Activated CD4-positive, CD25-positive, alpha-beta regulatory T cell treated with anti-CD3 and anti-CD28 coated beads, Interleukin-2, amount 50 U/mL, for 24 hours (primary cell): ENCODE results near the gene ODF2.
"Not testable (repeated sequence)": the region's sequence is repeated elsewhere in the genome, so short reads cannot be mapped to it uniquely, and the experiment has no call there.

Source experiments
- ATAC-seq, 2 donors: fragments of 150-1000 bp; cut with Tn5 transposase; one replicate each; pipeline ENCODE4 v1.10.0; 2021; ENCODE audit warnings: mild to moderate bottlenecking in 1 of 2, moderate library complexity in 1 of 2

Gene ODF2

DNA sequence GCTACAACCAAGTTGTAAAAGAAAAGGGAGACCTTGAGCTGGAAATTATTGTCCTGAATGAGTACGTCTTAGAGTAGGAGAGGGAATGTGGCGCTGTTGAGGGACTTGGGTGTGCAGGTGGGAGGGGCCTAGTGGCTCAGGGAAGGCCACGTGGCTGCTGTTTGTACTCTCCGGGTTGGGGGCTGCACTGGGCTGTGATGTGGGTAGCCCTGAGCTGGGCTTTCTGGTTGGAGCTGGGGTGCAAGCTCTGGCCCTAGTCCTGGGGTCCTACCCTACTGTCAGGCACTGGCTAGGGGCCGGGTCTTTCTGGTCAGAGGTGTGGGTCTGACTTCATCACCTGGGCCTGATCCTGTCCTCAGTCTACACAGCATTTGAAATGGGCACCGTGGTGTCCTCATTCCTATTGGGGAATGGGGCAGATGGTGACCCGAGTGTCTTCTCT, 29.6 kb downstream of the ODF2 start:
- ATAC-seq = no peak

DNA sequence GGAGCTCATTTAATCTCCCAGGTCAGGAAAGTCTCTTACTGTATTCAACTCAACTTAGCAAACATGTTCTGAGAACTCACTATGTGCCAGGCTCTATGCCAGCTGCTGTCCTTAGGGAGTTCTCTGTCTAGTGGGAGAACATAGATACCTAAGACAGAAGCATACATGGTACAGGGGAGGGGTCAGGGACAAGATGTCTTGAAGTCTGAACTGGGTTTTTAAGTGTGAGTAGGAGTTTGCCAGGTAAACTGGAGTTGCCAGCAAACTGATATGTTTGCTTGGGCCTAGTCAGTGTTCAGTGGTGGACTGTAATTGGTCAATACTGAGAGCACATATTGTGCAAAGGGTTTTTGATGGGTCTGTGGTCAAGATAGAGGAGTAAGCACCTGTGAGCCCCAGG, 30.4 kb downstream of the ODF2 start:
- no peak for ATAC-seq

DNA sequence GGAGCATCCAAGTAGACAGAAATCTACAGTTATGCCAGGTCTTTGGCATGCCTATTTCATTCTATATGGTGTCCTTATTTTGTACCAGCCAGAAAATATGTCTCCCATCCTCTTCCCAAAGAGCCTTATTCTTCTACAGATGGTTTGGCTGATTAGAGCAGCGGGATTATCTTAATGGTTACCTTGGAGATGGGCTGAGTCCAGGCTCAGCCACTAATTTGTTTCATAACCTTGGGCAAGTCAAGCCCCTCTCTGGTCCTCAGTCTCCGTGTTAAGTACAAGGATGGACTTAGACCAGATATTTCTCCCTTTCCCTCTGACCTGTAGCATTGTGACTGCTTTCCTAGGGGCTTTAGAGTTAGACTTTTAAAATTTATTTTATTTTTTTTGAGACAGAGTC, 37.6 kb downstream of the ODF2 start:
- no peak for ATAC-seq

DNA sequence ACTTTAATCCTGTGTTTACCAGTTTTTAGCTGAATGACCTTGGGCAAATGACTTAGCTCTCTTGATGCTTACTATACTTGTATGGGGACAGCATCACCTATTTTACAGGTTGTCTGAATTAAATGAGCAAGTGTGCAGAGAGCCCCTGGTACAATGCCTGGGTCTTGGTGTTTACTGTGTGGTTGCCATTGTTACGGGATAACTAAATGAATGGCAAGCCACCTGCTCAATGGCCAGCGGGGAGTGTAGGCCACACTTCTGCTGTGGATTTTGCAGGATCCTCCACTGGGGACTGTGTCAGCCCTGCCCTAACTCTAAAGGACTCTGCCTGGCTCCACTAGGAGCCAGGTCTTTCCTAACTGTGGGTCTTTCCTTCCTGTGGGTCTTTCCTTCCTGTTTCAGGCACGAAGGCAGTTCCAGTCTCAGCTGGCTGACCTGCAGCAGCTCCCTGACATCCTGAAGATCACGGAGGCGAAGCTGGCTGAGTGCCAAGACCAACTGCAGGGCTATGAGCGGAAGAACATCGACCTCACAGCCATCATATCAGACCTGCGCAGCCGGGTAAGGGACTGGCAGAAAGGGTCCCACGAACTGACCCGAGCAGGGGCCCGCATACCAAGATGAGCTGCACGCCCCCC, 38.4 kb downstream of the ODF2 start:
- ATAC-seq = no peak

DNA sequence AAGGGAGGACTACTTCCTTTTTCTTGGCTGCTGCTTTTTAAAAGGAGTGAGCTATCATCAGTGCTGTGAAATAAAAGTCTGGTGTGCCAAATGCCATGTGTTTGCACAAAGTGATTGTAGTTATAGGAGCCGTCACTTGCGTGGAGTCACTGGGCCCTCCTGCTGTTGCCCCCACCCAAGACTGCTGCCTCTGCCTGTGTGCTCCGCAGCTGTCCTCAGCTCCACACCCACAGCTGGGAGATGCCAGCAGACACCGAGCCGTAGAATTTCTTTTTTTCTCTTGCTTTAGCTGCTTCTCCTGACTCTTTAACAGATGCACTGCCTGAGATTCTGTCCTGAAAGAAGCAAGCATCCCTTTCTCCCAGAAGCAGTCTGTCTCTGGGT, 38.9 kb downstream of the ODF2 start:
- ATAC-seq = no peak

DNA sequence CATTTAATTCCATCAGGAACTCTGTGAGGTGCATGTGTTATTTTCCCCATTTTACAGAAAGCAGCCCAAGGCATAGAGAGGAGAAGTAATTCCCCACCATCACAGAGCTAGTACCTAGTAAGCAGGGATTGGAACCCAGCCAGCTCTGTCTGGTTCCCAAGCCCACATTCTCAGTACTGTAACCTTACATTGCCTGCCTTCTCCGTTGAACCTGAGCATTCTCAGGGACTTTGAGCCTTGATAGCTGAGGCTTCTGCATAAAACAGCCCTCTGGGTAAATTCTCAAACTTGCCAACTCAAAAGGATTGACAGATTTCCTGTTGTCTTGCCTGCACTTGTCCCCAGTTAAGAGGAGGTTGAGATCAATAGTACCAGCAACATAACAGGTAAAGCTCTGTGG, 39.5 kb downstream of the ODF2 start:
- no peak for ATAC-seq

DNA sequence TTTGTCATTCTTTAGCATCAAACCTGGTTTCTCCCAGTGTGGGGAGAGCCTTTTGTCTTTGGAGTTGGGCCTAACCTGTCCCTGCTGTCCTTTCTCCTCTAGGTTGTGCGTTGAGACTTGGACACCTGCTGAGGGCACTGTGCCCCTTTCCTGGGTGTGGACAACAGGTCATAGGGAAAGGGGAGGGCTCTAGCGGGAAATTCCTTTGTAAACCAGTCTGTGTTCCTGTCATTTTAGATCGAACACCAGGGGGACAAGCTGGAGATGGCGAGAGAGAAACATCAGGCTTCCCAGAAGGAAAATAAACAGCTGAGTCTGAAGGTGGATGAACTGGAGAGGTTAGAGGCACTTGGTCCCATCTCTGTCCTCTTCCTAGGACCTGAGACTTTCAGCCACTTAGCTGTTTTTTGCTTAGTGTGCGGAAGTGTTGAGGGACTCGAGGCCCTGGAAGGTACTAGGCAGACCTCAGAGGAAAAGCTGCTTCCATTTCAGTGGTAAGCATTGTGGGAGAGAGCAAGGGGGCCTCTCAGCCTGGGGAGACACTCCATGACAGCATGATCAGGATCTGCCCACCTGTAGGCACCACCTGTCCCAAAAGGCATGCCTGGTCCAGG, 40.1 kb downstream of the ODF2 start:
- ATAC-seq = no peak

DNA sequence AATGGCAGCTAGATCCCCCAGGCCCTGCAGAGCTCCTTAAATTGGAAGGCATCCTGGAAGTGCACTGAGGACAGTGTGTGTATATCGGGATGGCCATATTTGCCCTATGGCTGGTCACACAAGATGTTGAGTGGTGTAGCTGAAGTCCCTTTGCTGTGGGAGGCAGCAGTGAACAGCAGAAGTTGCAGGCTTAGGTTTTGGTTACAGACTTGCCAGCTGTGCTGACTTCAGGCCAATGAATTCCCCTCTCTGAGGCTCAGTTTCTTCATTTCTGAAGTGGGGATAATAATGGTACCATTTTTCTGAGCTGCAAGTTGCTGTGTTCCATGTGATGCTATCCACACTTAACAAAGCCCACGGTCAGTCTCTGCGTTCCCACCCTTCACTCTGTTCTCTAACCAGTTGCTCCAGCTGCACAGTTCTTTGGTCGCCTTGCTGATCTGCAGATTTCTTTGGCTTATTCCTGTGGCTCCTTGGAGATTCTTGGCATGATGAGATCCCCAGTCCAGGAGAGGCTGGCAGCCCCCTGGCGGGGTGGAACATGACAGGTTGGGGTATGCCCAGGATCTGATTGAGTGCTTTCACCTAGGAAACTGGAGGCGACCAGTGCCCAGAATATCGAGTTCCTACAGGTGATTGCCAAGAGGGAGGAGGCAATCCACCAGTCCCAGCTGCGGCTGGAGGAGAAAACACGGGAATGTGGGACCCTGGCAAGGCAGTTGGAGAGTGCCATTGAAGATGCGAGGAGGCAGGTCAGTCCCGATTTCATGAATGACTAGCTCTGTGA, 42.2 kb downstream of the ODF2 start:
- ATAC-seq = no peak

DNA sequence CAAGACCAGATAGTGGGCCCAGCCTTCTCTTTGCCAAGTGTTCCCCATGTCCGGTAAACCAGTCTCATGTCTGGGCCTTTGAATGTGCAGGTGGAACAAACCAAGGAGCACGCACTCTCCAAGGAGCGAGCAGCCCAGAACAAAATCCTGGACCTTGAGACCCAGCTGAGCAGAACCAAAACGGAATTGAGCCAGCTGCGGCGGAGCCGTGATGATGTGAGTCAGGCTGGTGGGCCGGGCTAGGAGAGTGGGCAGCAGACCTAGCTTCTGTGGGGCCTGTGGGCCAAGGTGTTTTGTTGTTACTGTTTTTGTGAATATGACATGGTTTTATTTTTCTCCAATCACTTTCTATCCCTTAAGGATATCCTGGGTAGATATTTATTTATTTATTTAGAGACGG, 43.1 kb downstream of the ODF2 start:
- no peak for ATAC-seq

DNA sequence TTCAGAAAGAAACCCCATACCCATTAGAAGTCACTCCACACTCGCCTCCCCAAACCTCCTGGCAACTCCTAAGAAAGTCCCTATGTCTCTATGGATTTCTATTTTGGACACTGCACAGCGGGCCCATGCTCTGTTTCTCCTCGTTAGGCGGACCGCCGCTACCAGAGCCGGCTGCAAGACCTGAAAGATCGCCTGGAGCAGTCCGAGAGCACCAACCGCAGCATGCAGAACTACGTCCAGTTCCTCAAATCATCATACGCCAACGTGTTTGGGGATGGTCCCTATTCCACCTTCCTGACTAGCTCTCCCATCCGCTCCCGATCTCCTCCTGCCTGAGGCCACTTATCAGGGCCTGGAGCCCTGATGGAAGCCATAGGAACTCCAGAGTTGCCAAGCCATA, 44.1 kb downstream of the ODF2 start:
- ATAC-seq = no peak

DNA sequence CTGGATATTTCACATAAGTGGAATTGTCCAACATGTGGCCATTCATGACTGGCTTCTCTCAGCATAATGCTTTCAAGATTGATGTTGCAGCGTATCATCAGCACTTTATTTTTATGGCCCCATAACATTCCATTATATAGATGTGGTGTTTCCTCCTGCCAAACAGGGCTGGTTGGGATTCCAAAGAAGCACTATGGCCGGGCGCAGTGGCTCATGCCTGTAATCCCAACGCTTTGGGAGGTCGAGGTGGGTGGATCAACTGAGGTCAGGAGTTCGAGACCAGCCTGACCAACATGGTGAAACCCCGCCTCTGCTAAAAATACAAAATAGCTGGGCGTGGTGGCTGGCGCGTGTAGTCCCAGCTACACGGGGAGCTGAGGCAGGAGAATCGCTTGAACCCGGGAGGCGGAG, 47.6 kb downstream of the ODF2 start:
- ATAC-seq = not testable (repeated sequence)

DNA sequence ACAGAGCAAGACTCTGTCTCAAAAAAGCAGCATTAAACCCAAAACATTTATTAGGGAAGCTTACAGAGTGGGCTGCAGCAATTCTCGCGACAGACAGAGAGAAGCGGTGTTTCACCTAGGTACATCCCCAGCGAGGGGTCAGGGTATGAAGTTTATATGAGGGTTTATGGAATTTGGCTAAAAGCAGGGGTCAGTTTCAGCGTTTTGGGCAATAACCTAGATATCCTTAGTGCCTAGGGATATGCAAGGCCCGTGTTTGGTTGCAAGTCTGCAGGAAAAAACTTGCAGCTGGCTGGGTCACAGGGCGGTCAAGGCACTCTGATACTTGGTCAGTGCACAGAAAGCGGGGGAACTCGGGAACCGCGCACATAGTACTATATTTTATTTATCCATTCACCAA, 48.1 kb downstream of the ODF2 start:
- ATAC-seq = no peak

DNA sequence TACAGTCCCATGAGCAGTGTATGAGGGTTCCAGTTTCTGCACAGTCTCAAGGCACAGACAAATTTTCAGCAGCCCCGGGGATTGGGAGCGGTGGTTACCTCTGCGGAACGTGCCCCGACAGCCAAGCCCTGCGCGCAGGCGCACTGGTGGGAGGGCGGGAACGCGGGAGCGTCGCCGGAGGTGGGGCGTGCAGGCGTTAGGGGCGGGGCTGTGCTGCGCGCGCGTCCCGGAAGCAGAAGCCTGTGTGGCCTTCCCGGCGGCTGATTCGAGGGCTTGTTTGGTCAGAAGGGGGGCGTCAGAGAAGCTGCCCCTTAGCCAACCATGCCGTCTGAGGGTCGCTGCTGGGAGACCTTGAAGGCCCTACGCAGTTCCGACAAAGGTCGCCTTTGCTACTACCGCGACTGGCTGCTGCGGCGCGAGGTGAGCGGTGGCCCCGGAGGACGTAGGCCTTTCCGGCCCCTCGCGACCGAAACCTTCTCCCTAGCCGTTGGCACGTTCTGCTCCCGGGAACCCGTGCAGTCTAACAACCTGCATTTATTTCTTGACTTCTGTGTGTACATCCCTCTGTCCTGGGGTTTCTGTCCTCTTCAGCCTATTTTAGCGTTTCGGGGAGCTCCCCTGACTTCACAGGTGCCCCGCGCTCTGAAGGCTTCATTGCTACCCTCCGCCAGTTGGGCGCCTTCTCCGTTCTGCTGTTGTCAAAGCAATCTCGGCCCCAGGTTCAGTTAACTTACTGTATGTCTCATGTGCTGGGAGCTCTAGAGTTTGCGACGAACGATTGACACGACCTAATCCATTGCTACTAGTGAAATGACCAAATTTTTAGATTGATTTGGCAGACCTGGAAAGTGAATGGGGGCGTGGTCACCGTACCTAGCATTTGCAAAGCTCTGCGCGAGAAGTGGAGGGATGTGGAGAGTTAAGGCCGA, 48.9 kb downstream of the ODF2 start, which contains the start of gene GLE1:
TSS of gene GLE1 (plus strand) at position 235 of the 929 bp plus-strand sequence. CDS start at position 322, 87 bp downstream.
- peak; percentile 95 to 96 for ATAC-seq

DNA sequence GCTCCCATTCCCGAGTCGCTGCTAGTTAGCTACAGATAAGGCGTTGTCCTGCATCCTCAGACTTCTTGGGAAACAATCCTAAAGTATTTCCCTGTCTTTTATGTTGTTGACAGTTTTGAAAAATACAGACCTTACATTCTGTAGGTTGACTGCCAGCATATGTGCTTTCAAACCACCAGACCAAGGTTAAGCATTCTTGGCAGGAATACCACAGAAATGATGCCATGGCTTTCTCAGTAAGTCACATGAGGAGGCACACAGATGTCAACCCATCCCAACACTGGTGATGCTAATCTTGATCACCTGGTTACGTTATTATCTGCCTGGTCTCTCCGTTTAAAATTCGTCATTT, 49.6 kb downstream of the ODF2 start:
- no peak for ATAC-seq

DNA sequence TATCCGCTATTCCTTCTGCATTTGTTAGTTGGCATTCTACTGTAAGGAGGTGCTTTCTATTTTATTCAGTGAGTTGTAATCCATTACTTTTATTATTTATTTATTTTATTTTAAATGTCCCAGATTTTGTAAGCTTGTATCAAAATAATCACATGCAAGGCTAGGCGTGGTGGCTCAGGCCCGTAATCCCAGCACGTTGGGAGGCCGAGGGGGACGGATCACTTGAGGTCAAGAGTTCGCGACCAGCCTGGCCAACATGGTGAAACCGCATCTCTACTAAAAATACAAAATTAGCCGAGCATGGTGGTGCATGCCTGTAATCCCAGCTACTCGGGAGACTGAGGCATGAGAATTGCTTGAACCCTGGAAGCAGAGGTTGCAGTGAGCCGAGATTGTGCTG, 50.1 kb downstream of the ODF2 start:
- not testable (repeated sequence) for ATAC-seq

DNA sequence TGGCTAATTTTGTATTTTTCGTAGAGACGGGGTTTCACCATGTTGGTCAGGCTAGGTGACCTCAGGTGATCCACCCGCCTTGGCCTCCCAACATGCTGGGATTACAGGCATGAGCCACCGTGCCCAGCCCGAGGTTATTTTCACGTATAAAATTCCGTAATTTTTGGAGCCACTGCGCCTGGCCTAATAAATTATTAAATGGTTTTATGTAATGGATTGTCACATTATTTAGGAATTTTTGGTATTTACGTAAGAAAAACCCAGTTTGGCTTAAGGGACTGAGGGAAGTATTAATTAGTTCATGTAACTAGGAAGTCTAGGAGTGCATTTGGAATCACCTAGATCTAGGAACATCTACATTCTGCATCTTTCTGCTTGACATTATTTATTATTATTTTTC, 57.0 kb downstream of the ODF2 start:
- ATAC-seq = no peak

DNA sequence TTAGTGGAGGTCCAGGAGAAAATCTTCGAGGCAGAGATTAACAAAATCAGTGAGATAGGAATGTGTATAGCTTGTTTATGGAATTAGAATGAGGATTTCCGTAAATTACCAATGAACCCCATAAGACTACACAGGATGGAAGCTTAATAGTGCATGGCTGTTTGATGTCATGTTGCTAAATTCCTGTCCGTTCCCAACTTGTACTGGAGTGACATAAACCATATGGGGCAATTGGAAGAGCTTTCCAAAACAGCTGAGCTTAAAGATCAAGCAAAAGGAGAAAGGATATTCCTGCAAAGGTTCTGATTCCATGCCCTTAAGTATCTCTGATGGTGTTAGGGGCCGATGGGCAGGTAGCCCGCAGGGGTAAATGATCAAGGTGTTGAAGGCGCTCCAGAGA, 66.2 kb downstream of the ODF2 start:
- no peak for ATAC-seq

DNA sequence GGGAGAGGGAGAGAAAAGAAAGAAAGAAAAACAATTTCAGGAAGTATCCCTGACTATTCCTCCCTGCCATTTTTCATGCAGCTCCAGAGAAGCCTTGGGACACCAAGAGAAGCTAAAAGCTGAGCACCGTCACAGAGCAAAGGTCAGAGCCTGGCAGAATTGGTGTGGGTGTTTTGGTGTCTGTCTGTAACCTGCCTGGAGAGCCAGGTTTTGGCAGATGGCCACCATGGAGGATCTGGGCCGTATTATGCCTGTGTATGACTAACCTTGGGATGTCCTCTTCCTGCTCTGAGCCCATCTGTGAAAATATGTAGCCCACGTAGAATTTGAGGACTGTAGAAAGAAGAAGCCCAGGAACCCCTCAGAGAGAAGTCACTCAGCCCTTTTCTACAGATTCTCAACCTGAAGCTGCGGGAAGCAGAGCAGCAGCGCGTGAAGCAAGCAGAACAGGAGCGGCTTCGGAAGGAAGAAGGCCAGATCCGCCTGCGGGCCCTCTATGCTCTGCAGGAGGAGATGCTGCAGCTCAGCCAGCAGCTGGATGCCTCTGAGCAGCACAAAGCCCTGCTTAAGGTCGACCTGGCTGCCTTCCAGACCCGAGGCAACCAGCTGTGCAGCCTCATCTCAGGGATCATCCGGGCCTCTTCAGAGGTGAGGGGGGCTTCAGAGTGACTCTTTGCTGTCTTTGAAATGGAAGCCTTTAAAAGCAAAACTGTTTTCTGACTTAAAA, 67.6 kb downstream of the ODF2 start:
- ATAC-seq = no peak

DNA sequence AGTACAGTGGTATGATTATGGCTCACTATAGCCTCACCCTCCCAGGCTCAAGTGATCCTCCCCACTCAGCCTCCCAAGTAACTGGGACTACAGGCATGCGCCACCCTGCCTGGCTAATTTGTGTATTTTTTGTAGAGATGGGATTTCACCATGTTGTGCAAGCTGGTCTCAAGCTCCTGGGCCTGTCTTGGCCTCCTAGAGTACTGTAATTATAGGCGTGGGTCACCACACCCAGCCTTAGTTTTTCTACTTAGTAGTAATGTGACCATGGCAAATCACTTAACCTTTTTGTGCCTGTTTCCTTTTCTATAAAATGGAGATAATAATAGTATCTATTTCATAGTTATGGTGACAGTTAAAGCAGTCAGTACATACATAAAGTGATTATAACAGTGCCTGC, 70.9 kb downstream of the ODF2 start:
- ATAC-seq = no peak

DNA sequence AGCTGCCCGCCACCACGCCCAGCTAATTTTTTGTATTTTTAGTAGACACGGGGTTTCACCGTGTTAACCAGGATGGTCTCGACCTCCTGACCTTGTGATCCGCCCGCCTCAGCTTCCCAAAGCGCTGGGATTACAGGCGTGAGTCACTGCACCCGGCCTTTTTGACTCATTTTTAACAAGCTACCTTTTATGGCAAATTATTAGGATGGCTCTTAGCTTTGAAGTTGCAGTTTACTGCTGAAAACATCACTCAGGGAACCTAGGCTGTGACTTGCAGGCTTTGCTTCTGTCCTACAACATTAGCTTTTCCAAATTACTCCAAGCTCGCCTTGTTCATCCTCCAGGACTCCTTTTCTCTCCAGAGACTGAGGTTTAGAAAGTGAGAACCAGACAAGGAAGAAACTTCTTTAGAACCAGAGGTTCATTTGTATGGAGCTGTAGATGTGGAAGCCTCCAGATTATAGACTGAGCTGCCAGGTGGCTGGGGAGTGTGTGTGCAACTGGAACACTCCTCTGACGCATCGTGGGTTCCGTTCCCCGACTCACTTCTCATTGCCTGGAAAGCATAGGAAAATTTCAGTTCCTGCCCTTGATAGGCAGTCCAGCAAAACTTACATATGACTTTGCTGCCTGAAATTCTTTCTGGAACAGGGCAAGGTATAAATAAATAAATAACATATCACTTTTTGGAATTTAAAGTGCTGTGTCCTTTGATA, 72.8 kb downstream of the ODF2 start:
- no peak for ATAC-seq

DNA sequence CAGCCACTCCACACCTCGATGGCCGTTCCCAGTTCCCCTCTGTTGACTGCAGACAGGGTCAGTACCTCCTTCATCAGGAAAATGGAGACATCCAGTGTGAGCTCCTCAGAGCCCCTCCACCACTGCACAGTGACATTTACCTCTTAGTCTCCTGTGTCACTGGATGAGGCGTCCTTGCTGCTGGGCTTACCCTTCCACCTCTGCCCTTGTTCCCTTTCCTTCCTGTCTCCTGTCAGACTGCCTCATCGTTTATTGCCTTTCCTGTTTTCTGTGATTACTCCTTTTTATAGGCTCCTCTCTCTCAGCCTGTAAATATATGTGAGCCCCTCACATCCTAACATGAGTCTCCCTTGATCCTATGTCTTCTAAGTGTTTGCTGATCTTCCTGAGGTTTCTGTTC, 73.4 kb downstream of the ODF2 start:
- no peak for ATAC-seq

DNA sequence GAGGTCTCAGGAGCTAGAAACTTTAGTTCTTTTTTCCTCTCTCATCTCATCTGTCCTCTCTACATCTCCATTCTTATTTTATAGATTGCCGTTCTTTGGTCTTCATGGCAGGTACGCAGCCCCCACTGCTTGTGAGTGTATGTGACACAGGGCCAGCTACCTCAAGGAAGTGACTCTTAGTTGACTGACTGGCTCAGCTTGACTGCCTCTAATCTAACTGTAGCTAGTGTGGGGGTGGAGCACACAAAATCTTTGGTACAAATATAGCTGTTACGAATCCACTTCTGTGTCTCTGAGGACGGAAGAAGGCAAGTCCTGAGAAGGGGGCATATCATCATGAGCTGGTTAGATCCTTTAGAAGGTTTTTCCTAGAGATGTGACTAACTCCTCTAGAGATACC, 76.8 kb downstream of the ODF2 start:
- ATAC-seq = no peak
